Ishikawa (cell line): ENCODE measurements around the gene DDX39A.

Experiments
- CEBPB ChIP-seq: IDR thresholded peaks from 2 replicates; pipeline ENCODE4 v1.6.1; 2012
- CREB1 ChIP-seq: IDR thresholded peaks from 2 replicates; pipeline ENCODE4 v1.6.1; 2012; ENCODE audit warnings: low read depth
- EGR1 ChIP-seq: IDR thresholded peaks from 2 replicates; pipeline ENCODE4 v1.6.1; 2012
- EP300 ChIP-seq: IDR thresholded peaks from 2 replicates; pipeline ENCODE4 v1.6.1; 2012; ENCODE audit warnings: borderline replicate concordance
- FOXM1 ChIP-seq: IDR thresholded peaks from 2 replicates; pipeline ENCODE4 v1.6.1; 2012; ENCODE audit warnings: low read depth, borderline replicate concordance
- MAX ChIP-seq: IDR thresholded peaks from 2 replicates; pipeline ENCODE4 v1.6.1; 2012
- NFIC ChIP-seq: IDR thresholded peaks from 2 replicates; pipeline ENCODE4 v1.6.1; 2012
- RAD21 ChIP-seq: IDR thresholded peaks from 2 replicates; pipeline ENCODE4 v1.6.1; 2012; ENCODE audit warnings: low read depth
- REST ChIP-seq: IDR thresholded peaks from 2 replicates; pipeline ENCODE4 v1.6.1; 2012; ENCODE audit warnings: low read depth, mild to moderate bottlenecking
- TAF1 ChIP-seq: IDR thresholded peaks from 2 replicates; pipeline ENCODE4 v1.6.1; 2012; ENCODE audit warnings: low read depth, mild to moderate bottlenecking
- TCF12 ChIP-seq: IDR thresholded peaks from 2 replicates; pipeline ENCODE4 v1.6.1; 2012; ENCODE audit warnings: low read depth
- TEAD4 ChIP-seq: IDR thresholded peaks from 2 replicates; pipeline ENCODE4 v1.6.1; 2012
- YY1 ChIP-seq: IDR thresholded peaks from 2 replicates; pipeline ENCODE4 v1.6.1; 2012; ENCODE audit warnings: low read depth
- ZBTB7A ChIP-seq: IDR thresholded peaks from 2 replicates; pipeline ENCODE4 v1.6.1; 2012; ENCODE audit warnings: low read depth
- TF ChIP-seq, protein P1 (sequence below): IDR thresholded peaks from 2 replicates; pipeline ENCODE4 v1.6.1; 2012

The DDX39A gene

DNA sequence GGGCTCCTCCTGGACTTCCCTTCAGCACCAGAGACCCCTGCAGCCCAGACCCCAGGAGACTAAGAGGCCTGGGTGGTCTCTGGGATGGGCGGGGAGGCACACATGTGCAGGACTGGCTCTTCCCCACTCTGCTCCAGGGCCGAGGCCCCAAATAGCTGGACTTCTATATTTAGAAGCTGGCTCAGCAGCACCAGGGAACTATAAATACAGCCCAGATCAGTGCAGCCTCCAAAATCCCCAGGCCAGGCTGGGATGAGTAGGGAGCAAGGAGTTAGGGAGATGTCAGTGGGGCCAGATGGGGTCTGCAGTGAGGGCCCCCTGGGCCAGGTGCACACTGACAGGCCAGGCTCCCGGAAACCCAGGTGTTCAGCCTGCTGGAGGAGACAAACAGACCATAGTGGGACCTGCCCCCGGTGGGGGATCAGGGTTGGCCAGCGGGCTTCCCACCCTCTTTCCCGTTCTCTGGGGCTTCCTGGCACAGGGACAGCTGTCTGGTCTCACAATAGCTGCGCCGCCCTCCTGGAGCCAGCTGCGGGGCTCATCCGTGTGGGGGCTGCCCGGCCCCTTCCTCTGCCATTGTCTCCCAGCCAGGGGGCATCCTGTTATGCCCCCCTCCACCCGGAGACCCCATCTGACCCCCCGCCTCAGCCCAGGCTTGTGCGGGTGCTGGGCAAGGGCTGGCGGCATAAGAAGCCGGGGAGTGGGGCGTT lies 43.4 kb downstream of the DDX39A start:
- TF ChIP-seq ZBTB7A (no peak), CEBPB (no peak), EP300 (no peak), EGR1 (no peak), TAF1 (no peak), RAD21 (no peak), NFIC (no peak), TEAD4 (no peak), FOXM1 (no peak), TCF12 (no peak), REST (no peak), CREB1 (no peak)
- TF ChIP-seq, protein P1, sequence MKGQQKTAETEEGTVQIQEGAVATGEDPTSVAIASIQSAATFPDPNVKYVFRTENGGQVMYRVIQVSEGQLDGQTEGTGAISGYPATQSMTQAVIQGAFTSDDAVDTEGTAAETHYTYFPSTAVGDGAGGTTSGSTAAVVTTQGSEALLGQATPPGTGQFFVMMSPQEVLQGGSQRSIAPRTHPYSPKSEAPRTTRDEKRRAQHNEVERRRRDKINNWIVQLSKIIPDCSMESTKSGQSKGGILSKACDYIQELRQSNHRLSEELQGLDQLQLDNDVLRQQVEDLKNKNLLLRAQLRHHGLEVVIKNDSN, result no peak

DNA sequence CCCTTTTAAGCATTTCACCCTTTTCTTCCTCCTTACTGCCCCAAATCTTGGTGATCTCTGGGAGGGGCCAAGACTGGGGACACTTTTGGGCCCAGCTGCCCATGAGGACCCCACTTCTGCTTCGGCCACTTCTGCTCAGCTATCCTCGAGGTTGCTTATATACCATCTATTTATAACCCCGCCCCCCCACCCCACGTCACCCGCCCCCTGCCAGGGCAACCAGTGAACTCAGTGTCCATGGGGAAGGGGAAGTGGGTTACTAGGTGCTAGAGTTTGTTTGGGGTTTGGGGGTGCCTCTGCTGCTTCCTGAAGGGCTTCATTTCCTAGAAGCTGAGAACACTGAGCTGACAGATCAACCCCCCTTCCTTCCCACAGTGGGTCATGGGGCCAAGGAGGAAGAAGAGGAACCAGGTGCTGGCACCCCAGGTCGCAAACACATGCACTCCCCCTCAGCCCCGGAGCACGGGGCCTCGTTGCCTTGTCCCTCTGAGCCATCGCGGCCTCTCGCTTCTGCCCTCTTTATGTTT lies 44.0 kb downstream of the DDX39A start:
- TF ChIP-seq CREB1 (no peak), EP300 (no peak), NFIC (no peak), MAX (no peak), YY1 (no peak), TAF1 (no peak), FOXM1 (no peak), TEAD4 (no peak), REST (no peak), ZBTB7A (no peak), TCF12 (no peak), EGR1 (no peak), RAD21 (no peak), CEBPB (no peak)
- TF ChIP-seq, protein P1, result no peak

DNA sequence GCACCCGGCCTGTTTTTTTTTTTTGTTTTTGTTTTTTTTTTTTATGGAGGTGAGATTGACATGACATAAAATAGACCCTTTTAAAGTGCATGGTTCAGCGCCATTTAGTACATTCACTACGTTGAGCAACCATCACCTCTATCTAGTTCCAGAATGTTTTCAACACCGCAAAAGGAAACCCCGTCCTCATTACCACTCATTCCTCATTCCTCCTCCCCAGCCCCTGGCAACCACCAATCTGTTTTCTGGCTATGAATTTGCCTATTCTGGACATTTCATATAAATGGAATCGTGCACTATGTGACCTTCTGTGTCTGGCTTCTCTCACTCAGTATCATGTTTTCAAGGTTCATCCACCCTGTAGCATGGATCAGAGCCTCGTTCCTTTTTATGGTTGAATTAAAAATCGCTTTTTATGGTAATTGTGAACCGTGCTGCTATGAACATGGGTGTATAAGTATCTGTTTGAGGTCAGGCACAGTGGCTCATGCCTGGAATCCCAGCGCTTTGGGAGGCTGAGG lies 47.8 kb downstream of the DDX39A start:
- no peak for TF ChIP-seq MAX
- no peak for TF ChIP-seq RAD21
- no peak for TF ChIP-seq CEBPB
- no peak for TF ChIP-seq ZBTB7A
- no peak for TF ChIP-seq EP300
- TF ChIP-seq FOXM1, result no peak
- no peak for TF ChIP-seq TAF1
- no peak for TF ChIP-seq TCF12
- no peak for TF ChIP-seq CREB1
- TF ChIP-seq TEAD4, result no peak
- TF ChIP-seq, protein P1, result no peak
- TF ChIP-seq YY1, result no peak
- no peak for TF ChIP-seq NFIC

DNA sequence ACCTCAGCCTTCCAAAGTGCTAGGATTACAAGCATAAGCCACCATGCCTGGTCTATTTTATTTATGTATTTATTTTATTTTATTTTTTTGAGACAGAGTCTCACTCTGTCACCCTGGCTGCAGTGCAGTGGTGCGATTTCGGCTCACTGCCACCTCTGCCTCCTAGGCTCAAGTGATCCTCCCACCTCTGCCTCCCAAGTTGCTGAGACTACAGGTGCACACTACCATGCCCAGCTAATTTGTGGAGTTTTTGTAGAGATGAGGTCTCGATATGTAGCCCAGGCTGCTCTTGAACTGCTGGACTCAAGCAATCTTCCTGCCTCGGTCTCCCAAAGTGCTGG lies 48.2 kb downstream of the DDX39A start:
- no peak for TF ChIP-seq EP300
- no peak for TF ChIP-seq ZBTB7A
- TF ChIP-seq, protein P1, result no peak
- no peak for TF ChIP-seq TEAD4
- no peak for TF ChIP-seq NFIC
- TF ChIP-seq CEBPB, result no peak
- TF ChIP-seq CREB1, result no peak
- no peak for TF ChIP-seq MAX
- no peak for TF ChIP-seq REST
- TF ChIP-seq EGR1, result no peak
- TF ChIP-seq TAF1, result no peak
- no peak for TF ChIP-seq TCF12
- TF ChIP-seq RAD21, result no peak
- TF ChIP-seq YY1, result no peak
- TF ChIP-seq FOXM1, result no peak
